ENCODE measurements around the gene BLVRB. TPM values are rescaled to one million over a fixed set of nuclear protein-coding genes. Genes with fewer than 3 reads are reported as not detected.

Gene BLVRB
- total RNA-seq, 1 experiment from 2014 or later = 113 TPM

DNA sequence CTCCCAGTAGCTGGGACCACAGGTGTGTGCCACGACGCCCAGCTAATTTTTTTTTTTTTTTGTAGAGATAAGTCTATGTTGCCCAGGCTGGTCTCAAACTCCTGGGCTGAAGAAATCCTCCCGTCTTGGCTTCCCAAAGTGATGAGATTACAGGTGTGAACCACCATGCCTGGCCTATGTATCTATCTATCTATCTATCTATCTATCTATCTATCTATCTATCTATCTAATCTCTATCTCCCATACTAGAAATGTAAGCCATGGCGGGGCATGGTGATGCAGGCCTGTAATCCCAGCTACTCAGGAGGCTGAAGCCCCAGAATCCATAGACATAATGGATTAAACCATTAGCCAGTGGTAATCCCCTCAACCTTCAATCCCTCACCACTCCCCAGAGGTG is 14.9 kb downstream of the BLVRB start:
- Histone ChIP-seq H3K27me3 (ENCODE audit: insufficient read depth, low read length) (no peaks in the 10 kb centered on the region), H4K20me1 (ENCODE audit: insufficient read depth) (no peaks in the 10 kb centered on the region), H3K9me3 (ENCODE audit: control insufficient read depth in 1 of 2, insufficient read depth in 1 of 2, low read depth in 1 of 2, low read length in 2 of 2) (no peaks in the 10 kb centered on the region), H3K9ac (ENCODE audit: low read length) (no peak overlapping the region), H3K9me2 (ENCODE audit: insufficient read depth) (no peaks in the 10 kb centered on the region), H3K4me2 (ENCODE audit: low read length) (no peak overlapping the region), H2AFZ (ENCODE audit: low read depth, low read length, poor library complexity, severe bottlenecking) (no peak overlapping the region), H3K27ac (ENCODE audit: low read depth, low read length) (no peak overlapping the region), H3K79me2 (ENCODE audit: insufficient read depth, low read length) (no peaks in the 10 kb centered on the region), H3K4me1 (ENCODE audit: control insufficient read depth in 1 of 2, insufficient read depth in 2 of 2, low read length in 2 of 2) (peaks cover 11 to 18% of the 10 kb centered on the region in 2 experiments), H3K4me3 (replicated peaks in 1 of 2; ENCODE audit: low read depth in 1 of 2, low read length in 2 of 2) (no peak overlapping the region), H3K36me3 (ENCODE audit: control insufficient read depth in 1 of 2, insufficient read depth in 2 of 2, low read length in 2 of 2) (peaks cover 6 to 12% of the 10 kb centered on the region in 2 experiments)
- ChIA-PET CTCF (no interaction called here), RAD21 (ENCODE audit: low non-redundant PET in 1 of 2, low total read pairs in 2 of 2, uncharacterized antibody in 2 of 2, unreplicated experiment in 2 of 2) (no interaction called here), POLR2A (no interaction called here)
- intact Hi-C loops (cut with micrococcal nuclease) = no loop called here
- DNase-seq (ENCODE audit: low read depth, low spot score) = no peak
- no TSS peak for BruUV-seq (replicated peaks)
- TF ChIP-seq EGR1 (IDR thresholded peaks at IDR 0.05; ENCODE audit: low read depth) = no peak
- TF ChIP-seq ZNF274 (IDR thresholded peaks at IDR 0.05; ENCODE audit: low read depth, low read length) = no peak
- TF ChIP-seq CBX3 (IDR thresholded peaks at IDR 0.05; ENCODE audit: low read depth) = no peak
- no peak for TF ChIP-seq POLR2AphosphoS5 (IDR thresholded peaks at IDR 0.05; ENCODE audit: low read depth, low read length)
- no peak for TF ChIP-seq YY1 (IDR thresholded peaks at IDR 0.05; ENCODE audit: extremely low read depth, insufficient replicate concordance, low read depth, low read length)
- TF ChIP-seq, protein P1, sequence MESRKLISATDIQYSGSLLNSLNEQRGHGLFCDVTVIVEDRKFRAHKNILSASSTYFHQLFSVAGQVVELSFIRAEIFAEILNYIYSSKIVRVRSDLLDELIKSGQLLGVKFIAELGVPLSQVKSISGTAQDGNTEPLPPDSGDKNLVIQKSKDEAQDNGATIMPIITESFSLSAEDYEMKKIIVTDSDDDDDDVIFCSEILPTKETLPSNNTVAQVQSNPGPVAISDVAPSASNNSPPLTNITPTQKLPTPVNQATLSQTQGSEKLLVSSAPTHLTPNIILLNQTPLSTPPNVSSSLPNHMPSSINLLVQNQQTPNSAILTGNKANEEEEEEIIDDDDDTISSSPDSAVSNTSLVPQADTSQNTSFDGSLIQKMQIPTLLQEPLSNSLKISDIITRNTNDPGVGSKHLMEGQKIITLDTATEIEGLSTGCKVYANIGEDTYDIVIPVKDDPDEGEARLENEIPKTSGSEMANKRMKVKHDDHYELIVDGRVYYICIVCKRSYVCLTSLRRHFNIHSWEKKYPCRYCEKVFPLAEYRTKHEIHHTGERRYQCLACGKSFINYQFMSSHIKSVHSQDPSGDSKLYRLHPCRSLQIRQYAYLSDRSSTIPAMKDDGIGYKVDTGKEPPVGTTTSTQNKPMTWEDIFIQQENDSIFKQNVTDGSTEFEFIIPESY (IDR thresholded peaks at IDR 0.05; ENCODE audit: extremely low read depth, insufficient replicate concordance, low read length) = no peak
- no peak for TF ChIP-seq SIN3A (IDR thresholded peaks at IDR 0.05; ENCODE audit: low read depth)
- TF ChIP-seq FOSL1 (IDR thresholded peaks at IDR 0.05; ENCODE audit: low read depth) = no peak
- ATAC-seq = no peak

DNA sequence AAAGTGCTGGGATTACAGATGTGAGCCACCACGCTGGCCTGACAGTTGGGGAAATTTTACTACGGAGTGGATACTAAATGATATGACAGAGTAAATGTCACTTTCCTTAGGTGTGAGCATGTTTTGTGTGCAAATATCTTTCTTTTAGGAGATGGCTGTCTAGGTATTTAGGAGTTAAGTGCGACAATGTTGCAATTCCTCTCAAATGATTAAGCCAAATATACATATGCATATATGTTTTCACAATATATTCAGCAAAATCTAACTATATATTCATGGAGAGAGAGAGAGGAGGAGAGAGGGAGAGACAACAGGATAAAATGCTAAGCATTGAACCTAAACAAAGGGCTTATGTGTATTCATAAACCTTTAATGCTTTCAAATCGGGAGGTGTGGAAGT is 16.0 kb downstream of the BLVRB start:
- intact Hi-C loops (cut with micrococcal nuclease) = no loop called here
- BruUV-seq (replicated peaks) = no TSS peak
- Histone ChIP-seq H3K79me2 (ENCODE audit: insufficient read depth, low read length) (no peaks in the 10 kb centered on the region), H4K20me1 (ENCODE audit: insufficient read depth) (no peaks in the 10 kb centered on the region), H3K4me3 (replicated peaks in 1 of 2; ENCODE audit: low read depth in 1 of 2, low read length in 2 of 2) (no peak overlapping the region), H3K9ac (ENCODE audit: low read length) (no peak overlapping the region), H3K4me2 (ENCODE audit: low read length) (no peak overlapping the region), H3K9me2 (ENCODE audit: insufficient read depth) (no peaks in the 10 kb centered on the region), H3K27ac (ENCODE audit: low read depth, low read length) (no peak overlapping the region), H2AFZ (ENCODE audit: low read depth, low read length, poor library complexity, severe bottlenecking) (no peak overlapping the region), H3K4me1 (ENCODE audit: control insufficient read depth in 1 of 2, insufficient read depth in 2 of 2, low read length in 2 of 2) (peaks cover 20 to 28% of the 10 kb centered on the region in 2 experiments), H3K9me3 (ENCODE audit: control insufficient read depth in 1 of 2, insufficient read depth in 1 of 2, low read depth in 1 of 2, low read length in 2 of 2) (no peaks in the 10 kb centered on the region), H3K36me3 (ENCODE audit: control insufficient read depth in 1 of 2, insufficient read depth in 2 of 2, low read length in 2 of 2) (peaks cover 3 to 5% of the 10 kb centered on the region in 2 experiments; a peak in 1 of 4 replicates), H3K27me3 (ENCODE audit: insufficient read depth, low read length) (no peaks in the 10 kb centered on the region)
- no peak for ATAC-seq
- CTCF ChIA-PET = no interaction called here
- POLR2A ChIA-PET = no interaction called here
- DNase-seq (ENCODE audit: low read depth, low spot score) = no peak
- RAD21 ChIA-PET (ENCODE audit: low non-redundant PET in 1 of 2, low total read pairs in 2 of 2, uncharacterized antibody in 2 of 2, unreplicated experiment in 2 of 2) = no interaction called here
- TF ChIP-seq SP1 (IDR thresholded peaks at IDR 0.05; ENCODE audit: low read depth) (no peak), EZH2phosphoT487 (IDR thresholded peaks at IDR 0.05; ENCODE audit: borderline replicate concordance) (no peak)
- TF ChIP-seq, protein P1 (IDR thresholded peaks at IDR 0.05; ENCODE audit: extremely low read depth, insufficient replicate concordance, low read length) = no peak
- TF ChIP-seq, protein P2, sequence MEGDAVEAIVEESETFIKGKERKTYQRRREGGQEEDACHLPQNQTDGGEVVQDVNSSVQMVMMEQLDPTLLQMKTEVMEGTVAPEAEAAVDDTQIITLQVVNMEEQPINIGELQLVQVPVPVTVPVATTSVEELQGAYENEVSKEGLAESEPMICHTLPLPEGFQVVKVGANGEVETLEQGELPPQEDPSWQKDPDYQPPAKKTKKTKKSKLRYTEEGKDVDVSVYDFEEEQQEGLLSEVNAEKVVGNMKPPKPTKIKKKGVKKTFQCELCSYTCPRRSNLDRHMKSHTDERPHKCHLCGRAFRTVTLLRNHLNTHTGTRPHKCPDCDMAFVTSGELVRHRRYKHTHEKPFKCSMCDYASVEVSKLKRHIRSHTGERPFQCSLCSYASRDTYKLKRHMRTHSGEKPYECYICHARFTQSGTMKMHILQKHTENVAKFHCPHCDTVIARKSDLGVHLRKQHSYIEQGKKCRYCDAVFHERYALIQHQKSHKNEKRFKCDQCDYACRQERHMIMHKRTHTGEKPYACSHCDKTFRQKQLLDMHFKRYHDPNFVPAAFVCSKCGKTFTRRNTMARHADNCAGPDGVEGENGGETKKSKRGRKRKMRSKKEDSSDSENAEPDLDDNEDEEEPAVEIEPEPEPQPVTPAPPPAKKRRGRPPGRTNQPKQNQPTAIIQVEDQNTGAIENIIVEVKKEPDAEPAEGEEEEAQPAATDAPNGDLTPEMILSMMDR (IDR thresholded peaks at IDR 0.05 in 2 of 3, conservative IDR thresholded peaks at IDR 0.05 in 1 of 3; ENCODE audit: borderline replicate concordance in 1 of 3, insufficient read depth in 1 of 3, low read depth in 2 of 3, low read length in 2 of 3) = no peak
- TF ChIP-seq, protein P3, sequence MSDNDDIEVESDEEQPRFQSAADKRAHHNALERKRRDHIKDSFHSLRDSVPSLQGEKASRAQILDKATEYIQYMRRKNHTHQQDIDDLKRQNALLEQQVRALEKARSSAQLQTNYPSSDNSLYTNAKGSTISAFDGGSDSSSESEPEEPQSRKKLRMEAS (IDR thresholded peaks at IDR 0.05) = no peak
